Ovary (tissue), 9 donors: Measurements from ENCODE around the gene GABRG3. TPM values are rescaled to one million over a fixed set of nuclear protein-coding genes. Genes with fewer than 3 reads are reported as not detected.

Experiments
- DNase-seq, 5 donors: peaks; one replicate each; pipeline ENCODE4 v3.0.0-alpha.2; 2019 to 2020
- H3K27ac ChIP-seq, 2 donors: fragments of 200-600 bp; one replicate each; pipeline versions ENCODE4 v1.5.1 to v1.8.0; 2019 to 2022
- H3K27me3 ChIP-seq: fragments of 200-600 bp; one replicate; pipeline ENCODE4 v1.8.0; 2022
- H3K36me3 ChIP-seq: fragments of 200-600 bp; sonication (generic); one replicate; pipeline ENCODE4 v1.5.1; 2019
- H3K4me1 ChIP-seq: one replicate; pipeline ENCODE4 v1.8.1; 2013; ENCODE audit warnings: mild to moderate bottlenecking, moderate library complexity; ENCODE audit not compliant: insufficient read depth
- H3K4me3 ChIP-seq: fragments of 200-600 bp; sonication (generic); one replicate; pipeline ENCODE4 v1.5.1; 2017
- H3K9me3 ChIP-seq, 2 donors: fragments of 200-600 bp in 1 of 2; sonication (generic) in 1 of 2; one replicate each; pipeline versions ENCODE4 v1.5.1 to v1.8.1; 2013 to 2019; ENCODE audit warnings: mild to moderate bottlenecking in 1 of 2, moderate library complexity in 1 of 2
- CTCF ChIP-seq, 3 donors: fragments of 450-650 bp in 2 of 3; fragments of 200-600 bp in 1 of 3; IDR thresholded peaks; one replicate each; pipeline versions ENCODE4 v1.5.1 to v1.8.0; 2016 to 2022; ENCODE audit warnings: antibody characterized with exemption in 3 of 3, mild to moderate bottlenecking in 1 of 3
- EP300 ChIP-seq: sonication (generic); formaldehyde crosslinking; IDR thresholded peaks from one replicate; pipeline ENCODE4 v1.6.1; 2017; ENCODE audit warnings: antibody characterized with exemption
- POLR2A ChIP-seq: fragments of 450-650 bp; IDR thresholded peaks from one replicate; pipeline ENCODE4 v1.6.1; 2017; ENCODE audit warnings: antibody characterized with exemption, mild to moderate bottlenecking, moderate library complexity
- WGBS, 3 donors: extraction: QIAGEN DNeasy Blood & Tissue Kit in 1 of 3; methylation state at CpG; one replicate each; pipeline versions ENCODE4 v1.1.5 to v1.1.7; 2013 to 2017; 5-methylcytosine and 5-hydroxymethylcytosine counted together
- intact Hi-C, 4 donors: fragments of 100-400 bp; cut with DNase I; formaldehyde crosslinking; loops; one replicate each; pipeline versions ENCODE4 v1.11.0 to v1.15.1; 2022 to 2023
- polyA plus RNA-seq, 2 donors: library from polyadenylated mRNA; stranded (reverse); fragments of 200-250 nt in 1 of 2; fragments of 350-450 nt in 1 of 2; fragmentation: Illumina TruSeq in 1 of 2; extraction: RNeasy Lipid Tissue Mini Kit (QIAGEN cat#74804) in 1 of 2; gene quantifications; one replicate each; pipeline ENCODE4 v1.2.3, GENCODE V29; 2013 to 2014
- total RNA-seq, 7 donors: library from RNA; depleted of rRNA in 2 of 7; stranded (reverse); fragments of >200 nt in 2 of 7; fragmentation: NEBNext Ultra II Directional in 3 of 7; extraction: Animal tissue kit (Norgen Biotek cat#: 25700) in 3 of 7; gene quantifications; one replicate each; pipeline versions ENCODE4 v1.1.0 to v1.2.4, GENCODE V29; 2016 to 2023
- donor health status: DM: no; HTN: no; CAD: no; lungs with moderate emphysema.
- donor health status: DM: no; HTN: no; CAD: no.
- donor health status: Bipolar disorder and iron deficiency.
- donor health status: DM: yes; HTN: yes; CAD: no.
- donor health status: DM: no; HTN: no; CAD: no.
- donor health status: DM: yes; HTN: yes; CAD: no.

Gene GABRG3
- total and polyA plus RNA-seq, 9 donors, result 0.01 to 0.18 (median 0.13) TPM; not detected in 6

- DNase-seq, result no peak
- TF ChIP-seq POLR2A (no peak), CTCF (IDR thresholded peaks at IDR 0.05) (no peak), EP300 (no peak)
- no peaks in the 10 kb centered on the region for H3K9me3 ChIP-seq
- H3K4me3 ChIP-seq, result no peak overlapping the region
- no peaks in the 10 kb centered on the region for H3K4me1 ChIP-seq
- intact Hi-C loops, result no loop called here
- H3K27me3 ChIP-seq, result no peaks in the 10 kb centered on the region
- no peak overlapping the region for H3K27ac ChIP-seq
- WGBS, 3 donors, result 58 to 79% (median 66%) methylated on average over 12 of the region's 12 CpGs
- no peaks in the 10 kb centered on the region for H3K36me3 ChIP-seq
Observed at GRCh38 chr15:27238209-27238608, 267.2 kb downstream of the GABRG3 start.

- intact Hi-C loops, result no loop called here
- TF ChIP-seq CTCF (IDR thresholded peaks at IDR 0.05) (no peak), EP300 (no peak), POLR2A (no peak)
- Histone ChIP-seq H3K27ac (no peak overlapping the region), H3K4me1 (no peaks in the 10 kb centered on the region), H3K36me3 (no peaks in the 10 kb centered on the region), H3K4me3 (no peak overlapping the region), H3K9me3 (no peaks in the 10 kb centered on the region), H3K27me3 (no peaks in the 10 kb centered on the region)
- 36 to 51% (median 41%) methylated on average over 10 of the region's 10 CpGs for WGBS, 3 donors
- no peak for DNase-seq
Observed at GRCh38 chr15:27238707-27239423, 267.9 kb downstream of the GABRG3 start.

- TF ChIP-seq CTCF (IDR thresholded peaks at IDR 0.05), result no peak
- no peak for TF ChIP-seq POLR2A
- no peak for TF ChIP-seq EP300
- H3K4me3 ChIP-seq, result no peak overlapping the region
- WGBS, 3 donors, result 68 to 75% (median 73%) methylated on average over 2 of the region's 2 CpGs
Observed at GRCh38 chr15:27241943-27242342, 271.0 kb downstream of the GABRG3 start.

GRCh38 chr15:27244047-27244446 is 273.1 kb downstream of the GABRG3 start:
- TF ChIP-seq CTCF (IDR thresholded peaks at IDR 0.05), result no peak
- no peak for TF ChIP-seq POLR2A
- no peak for TF ChIP-seq EP300
- H3K4me1 ChIP-seq, result no peaks in the 10 kb centered on the region
- no peak overlapping the region for H3K4me3 ChIP-seq
- H3K27me3 ChIP-seq, result no peaks in the 10 kb centered on the region
- 74 to 78% (median 76%) methylated on average over 3 of the region's 3 CpGs for WGBS, 3 donors
- intact Hi-C loops, result no loop called here
- DNase-seq, result no peak
- H3K36me3 ChIP-seq, result no peaks in the 10 kb centered on the region
- H3K9me3 ChIP-seq, result no peaks in the 10 kb centered on the region
- H3K27ac ChIP-seq, result no peak overlapping the region

More at GRCh38 chr15:27241943-27242342, 271.0 kb downstream of the GABRG3 start:
- Histone ChIP-seq H3K4me1 (no peaks in the 10 kb centered on the region), H3K27me3 (no peaks in the 10 kb centered on the region), H3K9me3 (no peaks in the 10 kb centered on the region), H3K27ac (no peak overlapping the region), H3K36me3 (no peaks in the 10 kb centered on the region)
- intact Hi-C loops, result no loop called here
- no peak for DNase-seq
